GM23338 (cell line): ENCODE results near the gene CDC6.

ENCODE experiments used
- CREB1 ChIP-seq: fragments of 250-450 bp; sonication (Bioruptor Pico); IDR thresholded peaks from 2 replicates; pipeline ENCODE4 v1.5.0; 2020; ENCODE audit warnings: low read depth, mild to moderate bottlenecking, moderate library complexity
- CTCF ChIP-seq, 2 experiments: fragments of 200-600 bp in 1 of 2; sonication (generic) in 1 of 2; conservative IDR thresholded peaks; 2 replicates each; pipeline versions ENCODE4 v1.5.1 to v1.6.1; 2016 to 2017; ENCODE audit warnings: antibody characterized with exemption in 2 of 2, low read depth in 2 of 2, mild to moderate bottlenecking in 2 of 2, moderate library complexity in 1 of 2
- ETS1 ChIP-seq: IDR thresholded peaks from 2 replicates; pipeline ENCODE4 v1.6.1; 2016; ENCODE audit warnings: antibody characterized with exemption
- EZH2 ChIP-seq: fragments of 200-600 bp; sonication (generic); IDR thresholded peaks from one replicate; pipeline ENCODE4 v1.8.0; 2017; ENCODE audit warnings: antibody characterized with exemption, mild to moderate bottlenecking, low read depth; ENCODE audit not compliant: unreplicated experiment
- EZH2phosphoT487 ChIP-seq: fragments of 200-600 bp; sonication (generic); IDR thresholded peaks from one replicate; pipeline ENCODE4 v1.8.1; 2018; ENCODE audit warnings: antibody characterized with exemption; ENCODE audit not compliant: unreplicated experiment
- POLR2AphosphoS5 ChIP-seq: IDR thresholded peaks from 2 replicates; pipeline ENCODE4 v1.6.1; 2016; ENCODE audit warnings: antibody characterized with exemption, low read depth
- REST ChIP-seq: IDR thresholded peaks from one replicate; pipeline ENCODE4 v1.6.1; 2018; ENCODE audit warnings: antibody characterized with exemption; ENCODE audit not compliant: unreplicated experiment

- TF ChIP-seq EZH2 (no peak), REST (no peak), CTCF (conservative IDR thresholded peaks at IDR 0.05; ENCODE audit: low read depth in 2 of 2) (no peak), POLR2AphosphoS5 (no peak), CREB1 (CRISPR knock-in tag) (no peak), EZH2phosphoT487 (no peak), ETS1 (no peak)
Observed at GRCh38 chr17:40322358-40323315, 35.0 kb downstream of the CDC6 start.
